Natural killer cell (primary cell): ENCODE results near the gene IGF1. TPM values are rescaled to one million over a fixed set of nuclear protein-coding genes. Genes with fewer than 3 reads are reported as not detected.

Source experiments
- ATAC-seq, 3 donors: fragments of 150-1000 bp in 2 of 3; fragments of 200-7000 bp in 1 of 3; cut with Tn5 transposase; 1 replicate in 1 of 3; 2 replicates in 2 of 3; pipeline ENCODE4 v1.10.0; 2021; ENCODE audit warnings: mild to moderate bottlenecking in 2 of 3, moderate library complexity in 2 of 3
- DNase-seq, 2 donors: peaks; one replicate each; pipeline versions ENCODE4 v3.0.0 to v3.0.0-alpha.2; 2013 to 2021; ENCODE audit warnings: mixed read lengths in 1 of 2
- H3K27ac ChIP-seq: one replicate; pipeline ENCODE4 v1.5.1; 2013; ENCODE audit warnings: mild to moderate bottlenecking, low read length
- H3K27me3 ChIP-seq: one replicate; pipeline ENCODE4 v1.6.1; 2013; ENCODE audit warnings: low read length; ENCODE audit not compliant: control insufficient read depth, insufficient read depth
- H3K36me3 ChIP-seq: one replicate; pipeline ENCODE4 v1.6.1; 2013; ENCODE audit warnings: low read length; ENCODE audit not compliant: control insufficient read depth, insufficient read depth
- H3K4me1 ChIP-seq: one replicate; pipeline ENCODE4 v1.6.1; 2013; ENCODE audit warnings: low read length; ENCODE audit not compliant: control insufficient read depth, insufficient read depth
- H3K4me3 ChIP-seq: one replicate; pipeline ENCODE4 v1.5.1; 2013; ENCODE audit warnings: low read length
- H3K9me3 ChIP-seq: one replicate; pipeline ENCODE4 v1.6.1; 2013; ENCODE audit warnings: low read length; ENCODE audit not compliant: control insufficient read depth, insufficient read depth
- H3K27ac Mint-ChIP-seq, 2 donors: one replicate each; pipeline ENCODE4 v1.8.0; 2022; ENCODE audit warnings: mild to moderate bottlenecking in 2 of 2, mixed read lengths in 2 of 2, moderate library complexity in 1 of 2
- H3K27me3 Mint-ChIP-seq, 2 donors: one replicate each; pipeline ENCODE4 v1.8.0; 2022; ENCODE audit warnings: low read depth in 2 of 2, mixed read lengths in 2 of 2
- H3K36me3 Mint-ChIP-seq: one replicate; pipeline ENCODE4 v1.8.0; 2022; ENCODE audit warnings: mixed read lengths
- H3K4me1 Mint-ChIP-seq, 2 donors: one replicate each; pipeline ENCODE4 v1.8.0; 2022; ENCODE audit warnings: mixed read lengths in 2 of 2
- H3K4me3 Mint-ChIP-seq: one replicate; pipeline ENCODE4 v1.8.0; 2022; ENCODE audit warnings: mild to moderate bottlenecking, moderate library complexity, mixed read lengths
- H3K9me3 Mint-ChIP-seq, 2 donors: one replicate each; pipeline ENCODE4 v1.8.0; 2022; ENCODE audit warnings: mixed read lengths in 2 of 2
- WGBS: methylation state at CpG from one replicate; pipeline ENCODE4 v1.1.7; 2013; ENCODE audit warnings: missing lambda C conversion rate; ENCODE audit not compliant: insufficient coverage; 5-methylcytosine and 5-hydroxymethylcytosine counted together
- intact Hi-C: fragments of 100-400 bp; cut with micrococcal nuclease; formaldehyde crosslinking; loops from one replicate; pipeline ENCODE4 v1.14.2; 2022
- total RNA-seq, 4 donors: library from RNA; stranded (reverse); fragments of 120-200 nt in 1 of 4; gene quantifications; one replicate each; pipeline versions ENCODE4 v1.2.3 to v1.2.4, GENCODE V29; 2013 to 2022
- TF ChIP-seq, protein P1 (sequence below): fragments of 200-600 bp; IDR thresholded peaks from one replicate; pipeline ENCODE4 v1.8.0; 2022; ENCODE audit warnings: antibody characterized with exemption

Gene IGF1
- total RNA-seq, 3 donors from 2014 or later (not counting 1 experiment from before 2014, with no cell fraction given): 0.48 TPM; not detected in 2

GRCh38 chr12:102503056-102503681 is 22.8 kb upstream of the IGF1 start:
- intact Hi-C loops: no loop called here
- no peak overlapping the region for H3K4me3 ChIP-seq
- H3K9me3 Mint-ChIP-seq: peaks cover 0 to 4% of the 10 kb centered on the region in 2 donors
- no peaks in the 10 kb centered on the region for H3K4me1 ChIP-seq
- no peaks in the 10 kb centered on the region for H3K4me1 Mint-ChIP-seq
- WGBS: 93% methylated on average over 1 of the region's 2 CpGs
- no peaks in the 10 kb centered on the region for H3K9me3 ChIP-seq
- no peak overlapping the region for H3K27ac Mint-ChIP-seq
- H3K27me3 ChIP-seq: peaks cover 3% of the 10 kb centered on the region
- no peak overlapping the region for H3K4me3 Mint-ChIP-seq
- ATAC-seq (no peak), DNase-seq (peak in 1 of 2 donors; percentile 3)
- peaks cover 0 to 6% of the 10 kb centered on the region in 2 donors for H3K27me3 Mint-ChIP-seq
- H3K27ac ChIP-seq: no peak overlapping the region
- no peaks in the 10 kb centered on the region for H3K36me3 Mint-ChIP-seq
- no peaks in the 10 kb centered on the region for H3K36me3 ChIP-seq
- TF ChIP-seq, protein P1, sequence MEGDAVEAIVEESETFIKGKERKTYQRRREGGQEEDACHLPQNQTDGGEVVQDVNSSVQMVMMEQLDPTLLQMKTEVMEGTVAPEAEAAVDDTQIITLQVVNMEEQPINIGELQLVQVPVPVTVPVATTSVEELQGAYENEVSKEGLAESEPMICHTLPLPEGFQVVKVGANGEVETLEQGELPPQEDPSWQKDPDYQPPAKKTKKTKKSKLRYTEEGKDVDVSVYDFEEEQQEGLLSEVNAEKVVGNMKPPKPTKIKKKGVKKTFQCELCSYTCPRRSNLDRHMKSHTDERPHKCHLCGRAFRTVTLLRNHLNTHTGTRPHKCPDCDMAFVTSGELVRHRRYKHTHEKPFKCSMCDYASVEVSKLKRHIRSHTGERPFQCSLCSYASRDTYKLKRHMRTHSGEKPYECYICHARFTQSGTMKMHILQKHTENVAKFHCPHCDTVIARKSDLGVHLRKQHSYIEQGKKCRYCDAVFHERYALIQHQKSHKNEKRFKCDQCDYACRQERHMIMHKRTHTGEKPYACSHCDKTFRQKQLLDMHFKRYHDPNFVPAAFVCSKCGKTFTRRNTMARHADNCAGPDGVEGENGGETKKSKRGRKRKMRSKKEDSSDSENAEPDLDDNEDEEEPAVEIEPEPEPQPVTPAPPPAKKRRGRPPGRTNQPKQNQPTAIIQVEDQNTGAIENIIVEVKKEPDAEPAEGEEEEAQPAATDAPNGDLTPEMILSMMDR: no peak

GRCh38 chr12:102501773-102502172 is 21.4 kb upstream of the IGF1 start:
- Histone ChIP-seq H3K27ac (no peak overlapping the region), H3K4me1 (no peaks in the 10 kb centered on the region), H3K4me3 (no peak overlapping the region), H3K27me3 (peaks cover 3% of the 10 kb centered on the region), H3K36me3 (no peaks in the 10 kb centered on the region), H3K9me3 (no peaks in the 10 kb centered on the region)
- H3K27me3 Mint-ChIP-seq: peaks cover 0 to 6% of the 10 kb centered on the region in 2 donors
- H3K4me1 Mint-ChIP-seq: no peaks in the 10 kb centered on the region
- H3K9me3 Mint-ChIP-seq: peaks cover 0 to 4% of the 10 kb centered on the region in 2 donors
- 50% methylated on average over 5 of the region's 5 CpGs for WGBS
- ATAC-seq: no peak
- H3K27ac Mint-ChIP-seq: no peak overlapping the region
- no peak overlapping the region for H3K4me3 Mint-ChIP-seq
- TF ChIP-seq, protein P1: no peak
- H3K36me3 Mint-ChIP-seq: no peaks in the 10 kb centered on the region
- intact Hi-C loops: no loop called here
- DNase-seq: no peak

- H3K27ac ChIP-seq: no peak overlapping the region
- Mint-ChIP-seq H3K4me3 (no peak overlapping the region), H3K27ac (no peak overlapping the region), H3K36me3 (no peaks in the 10 kb centered on the region), H3K9me3 (peaks cover 6% of the 10 kb centered on the region in 2 donors), H3K4me1 (no peaks in the 10 kb centered on the region), H3K27me3 (peaks cover 0 to 7% of the 10 kb centered on the region in 2 donors)
- H3K36me3 ChIP-seq: no peaks in the 10 kb centered on the region
- no peaks in the 10 kb centered on the region for H3K9me3 ChIP-seq
- DNase-seq (no peak), ATAC-seq (no peak)
- intact Hi-C loops: no loop called here
- H3K4me1 ChIP-seq: no peaks in the 10 kb centered on the region
- TF ChIP-seq, protein P1: no peak
- H3K27me3 ChIP-seq: peaks cover 3% of the 10 kb centered on the region
- WGBS: 4% methylated on average over 1 of the region's 1 CpG
- no peak overlapping the region for H3K4me3 ChIP-seq
Observed at GRCh38 chr12:102498471-102498870, 18.1 kb upstream of the IGF1 start.

GRCh38 chr12:102497743-102498142 is 17.4 kb upstream of the IGF1 start:
- Mint-ChIP-seq H3K9me3 (peaks cover 6 to 7% of the 10 kb centered on the region in 2 donors), H3K27me3 (peaks cover 0 to 10% of the 10 kb centered on the region in 2 donors), H3K36me3 (no peaks in the 10 kb centered on the region), H3K4me3 (no peak overlapping the region), H3K4me1 (no peaks in the 10 kb centered on the region), H3K27ac (no peak overlapping the region)
- H3K36me3 ChIP-seq: no peaks in the 10 kb centered on the region
- H3K27me3 ChIP-seq: peaks cover 3% of the 10 kb centered on the region
- no peaks in the 10 kb centered on the region for H3K9me3 ChIP-seq
- H3K4me3 ChIP-seq: no peak overlapping the region
- WGBS: no CpG with 5 or more reads among the region's 1 CpG
- no peak overlapping the region for H3K27ac ChIP-seq
- intact Hi-C loops: no loop called here
- no peak for ATAC-seq
- no peak for DNase-seq
- no peaks in the 10 kb centered on the region for H3K4me1 ChIP-seq
- TF ChIP-seq, protein P1: no peak
